HG02973 (cell line): ENCODE data around the gene DNAJC10.
"Not testable (repeated sequence)": the region's sequence is repeated elsewhere in the genome, so short reads cannot be mapped to it uniquely, and the experiment has no call there.

ENCODE experiments used
- ATAC-seq: cut with Tn5 transposase; IDR thresholded peaks from one replicate; pipeline ENCODE4 v1.9.1; 2021; ENCODE audit warnings: moderate library complexity; ENCODE audit not compliant: unreplicated experiment

DNAJC10 gene

DNA sequence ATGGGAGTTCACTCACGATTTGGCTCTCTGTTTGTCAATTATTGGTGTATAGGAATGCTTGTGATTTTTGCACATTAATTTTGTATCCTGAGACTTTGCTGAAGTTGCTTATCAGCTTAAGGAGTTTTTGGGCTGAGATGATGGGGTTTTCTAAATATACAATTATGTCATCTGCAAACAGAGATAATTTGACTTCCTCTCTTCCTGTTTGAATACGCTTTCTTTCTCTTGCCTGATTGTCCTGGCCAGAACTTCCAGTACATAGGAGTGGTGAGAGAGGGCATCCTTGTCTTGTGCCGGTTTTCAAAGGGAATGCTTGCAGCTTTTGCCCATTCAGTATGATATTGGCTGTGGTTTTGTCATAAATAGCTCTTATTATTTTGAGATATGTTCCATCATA lies 66.6 kb downstream of the DNAJC10 start:
- ATAC-seq = not testable (repeated sequence)

DNA sequence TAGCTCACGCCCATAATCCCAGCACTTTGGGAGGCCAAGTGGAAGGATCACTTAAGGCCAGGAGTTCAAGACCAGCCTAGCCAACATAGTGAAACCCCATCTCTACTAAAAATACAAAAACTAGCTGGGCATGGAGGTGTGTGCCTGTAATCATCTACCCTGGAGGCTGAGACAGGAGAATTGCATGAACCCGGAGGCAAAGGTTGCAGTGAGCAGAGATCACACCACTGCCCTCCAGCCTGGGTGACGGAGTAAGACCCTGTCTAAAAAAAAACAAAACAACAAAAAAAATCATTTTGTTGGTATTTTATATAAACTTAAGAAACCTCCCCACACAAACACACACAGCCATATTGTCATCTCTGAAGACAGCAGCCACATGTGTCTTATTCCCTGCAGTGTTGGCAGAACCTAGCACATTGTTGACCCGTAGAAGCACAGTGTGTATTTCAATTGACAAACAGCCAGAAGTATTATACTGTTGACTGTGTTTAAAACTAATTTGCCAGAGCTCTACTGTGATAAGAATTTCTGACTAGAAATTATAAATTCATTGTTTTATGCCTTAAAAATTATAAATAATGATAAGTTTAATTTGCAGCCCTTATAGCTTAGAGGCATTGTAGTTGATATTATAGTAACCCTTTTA lies 68.1 kb downstream of the DNAJC10 start:
- no peak for ATAC-seq

DNA sequence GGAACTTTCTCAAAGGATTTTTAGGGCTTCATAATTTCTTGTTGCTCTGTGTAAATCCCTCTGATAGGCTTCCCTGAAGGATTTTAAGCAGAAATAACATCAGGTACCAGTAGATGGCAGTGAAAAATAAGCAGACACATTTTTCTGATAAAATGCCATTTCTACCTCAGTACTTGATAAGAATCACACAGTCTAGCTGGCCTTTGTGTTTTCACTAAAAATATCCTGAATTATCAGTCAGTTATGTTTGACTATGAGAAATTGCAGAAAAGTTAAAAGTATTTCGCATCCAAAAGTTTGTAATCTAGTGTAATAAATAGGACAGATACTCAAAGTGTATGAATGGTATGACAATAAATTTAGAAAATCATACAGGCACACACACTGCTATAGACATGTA lies 68.7 kb downstream of the DNAJC10 start:
- ATAC-seq = no peak

DNA sequence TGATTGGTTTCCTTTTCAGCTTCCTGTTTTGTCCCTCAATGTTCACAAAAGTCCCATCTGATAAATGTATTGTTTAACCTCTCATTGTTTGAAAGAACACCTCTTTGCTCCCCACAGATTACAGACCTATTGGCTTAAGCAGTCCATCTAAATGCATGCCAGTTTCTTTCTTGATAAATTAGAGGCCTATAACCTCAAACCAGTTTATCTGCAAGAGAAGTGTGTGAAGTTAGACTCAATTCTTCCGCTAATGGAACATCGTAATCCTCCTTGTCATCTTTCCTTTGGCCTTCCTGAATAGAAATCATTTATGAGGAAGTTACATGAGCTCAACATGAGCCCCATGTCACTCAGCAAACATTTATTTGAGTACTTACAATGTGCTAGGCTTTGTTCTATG lies 76.4 kb downstream of the DNAJC10 start:
- ATAC-seq = no peak

DNA sequence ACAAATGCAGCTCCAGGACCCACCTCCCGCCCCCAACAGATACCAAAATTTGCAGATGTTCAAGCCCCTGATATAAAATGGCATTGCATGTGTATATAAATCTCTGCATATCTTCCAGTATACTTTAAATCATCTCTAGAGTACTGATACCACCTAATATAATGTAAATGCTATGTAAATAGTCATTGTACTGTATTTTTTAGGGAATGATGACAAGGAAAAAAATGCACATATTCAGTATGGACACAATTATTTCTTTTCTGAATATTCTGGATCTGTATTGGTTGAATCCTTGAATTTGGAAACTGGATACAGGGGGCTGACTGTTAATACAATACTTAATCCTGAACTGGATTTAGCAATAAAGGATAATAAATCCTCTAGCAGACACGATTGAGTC lies 82.7 kb downstream of the DNAJC10 start:
- ATAC-seq = no peak

DNA sequence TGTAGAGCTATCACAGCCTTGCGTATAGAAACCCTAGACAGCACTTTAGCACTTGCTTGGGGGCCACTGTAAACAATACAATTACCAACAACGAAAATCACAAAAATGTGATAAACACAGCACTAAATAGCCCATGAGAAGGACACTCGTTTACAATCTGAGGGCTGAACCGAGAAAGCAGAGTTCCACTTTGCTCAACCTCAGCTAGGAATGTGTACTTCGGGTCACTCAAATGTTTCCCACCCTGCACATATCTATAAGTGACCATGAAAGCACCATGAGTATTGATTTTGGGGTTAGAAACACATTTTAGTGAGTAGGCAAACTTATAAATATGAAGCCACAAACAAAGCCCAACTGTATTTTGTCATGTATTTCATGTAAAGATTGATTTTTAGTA lies 88.1 kb downstream of the DNAJC10 start:
- ATAC-seq = no peak

DNA sequence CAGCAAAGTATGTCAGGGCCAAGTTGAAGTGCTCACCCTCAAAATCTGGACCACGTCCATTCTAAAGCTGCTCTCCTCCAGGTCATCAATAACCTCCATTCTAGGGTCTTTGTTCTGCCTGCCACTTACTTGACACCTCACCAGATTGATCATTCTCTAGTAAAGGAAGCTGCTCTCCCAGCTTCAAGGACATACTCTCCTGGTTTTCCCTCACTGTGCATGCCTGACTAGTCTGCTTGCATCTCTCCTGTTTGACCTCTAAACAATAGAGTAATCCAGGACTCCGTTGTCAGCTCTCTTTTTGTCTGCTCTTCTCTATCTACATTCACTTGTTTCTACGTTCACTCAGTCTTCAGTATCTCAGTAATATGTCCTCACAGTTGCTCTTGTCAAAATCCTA lies 91.3 kb downstream of the DNAJC10 start:
- ATAC-seq = no peak

DNA sequence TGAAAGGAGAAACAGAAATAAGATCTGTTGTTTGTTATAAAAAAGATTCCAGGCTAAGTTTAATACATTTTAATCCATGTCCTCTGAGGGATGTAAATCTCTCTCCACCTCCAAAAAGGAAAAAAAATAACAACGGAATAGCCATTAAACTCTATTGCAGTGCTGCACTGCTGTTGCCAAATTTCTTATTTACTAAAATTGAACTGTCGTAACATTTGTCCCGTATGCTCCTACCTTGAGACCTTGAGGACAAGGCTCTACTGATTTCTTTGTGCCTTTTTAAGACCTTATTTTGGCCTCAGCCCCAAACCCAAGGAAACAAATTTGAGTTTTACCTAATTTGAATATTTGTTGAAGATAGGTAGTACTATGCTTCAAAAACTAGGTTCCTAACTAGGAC lies 94.0 kb downstream of the DNAJC10 start:
- ATAC-seq = no peak

DNA sequence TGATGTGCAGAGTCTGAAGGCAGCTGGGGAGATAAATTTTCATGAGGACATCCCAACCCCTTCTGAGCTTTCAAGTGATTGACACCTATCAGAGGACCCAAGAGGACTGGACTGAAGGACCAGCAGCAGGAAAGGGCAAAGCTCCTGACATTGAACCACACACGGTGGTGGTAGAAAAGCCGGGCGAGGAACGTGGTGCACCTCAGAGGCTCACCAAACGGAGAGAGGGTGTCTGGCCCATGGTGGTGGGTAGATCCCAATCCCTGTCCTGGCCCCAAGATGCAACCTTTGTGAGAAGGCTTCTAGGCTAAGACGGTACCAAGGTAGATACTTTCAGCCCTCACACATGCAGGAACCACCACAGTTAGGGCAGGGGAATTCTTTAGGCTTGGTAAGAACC lies 98.3 kb downstream of the DNAJC10 start:
- ATAC-seq = no peak

DNA sequence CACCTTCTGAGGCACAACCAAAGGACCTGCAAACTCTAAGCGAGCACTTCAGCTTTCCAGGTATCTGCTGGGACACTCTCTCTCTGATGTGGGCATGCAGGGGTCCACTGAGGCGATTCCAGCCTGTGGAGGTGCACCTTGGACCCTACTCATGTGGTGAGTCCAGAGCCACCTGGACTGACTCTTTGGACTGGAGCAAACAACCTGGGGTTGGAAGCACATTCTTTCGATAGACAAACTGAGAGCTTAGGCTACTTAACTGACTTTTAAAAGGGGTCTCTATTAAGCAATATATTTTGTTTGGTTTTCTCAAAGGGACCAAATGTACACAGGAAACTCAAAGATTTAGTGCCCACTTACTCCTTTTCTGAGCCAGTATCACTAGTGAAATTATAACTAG lies 98.7 kb downstream of the DNAJC10 start:
- no peak for ATAC-seq

DNA sequence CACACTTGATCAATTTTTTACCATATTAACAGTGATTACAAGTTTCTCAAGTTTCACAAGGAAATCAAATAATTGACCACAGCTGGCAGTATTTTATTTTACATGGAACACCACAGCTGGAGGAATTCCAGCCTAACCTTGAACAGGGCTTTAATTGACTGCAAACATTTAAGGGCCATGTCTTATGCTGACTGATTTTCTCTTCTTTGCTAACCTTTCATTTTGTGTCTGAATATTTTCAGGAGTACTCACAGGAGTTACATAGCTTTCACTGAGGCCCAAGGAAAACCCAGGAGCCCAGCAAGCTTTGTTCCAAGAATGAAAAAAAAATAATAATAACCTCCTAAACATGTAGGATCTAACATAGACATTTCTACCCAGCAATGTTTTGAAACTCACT lies 100.8 kb downstream of the DNAJC10 start:
- no peak for ATAC-seq

DNA sequence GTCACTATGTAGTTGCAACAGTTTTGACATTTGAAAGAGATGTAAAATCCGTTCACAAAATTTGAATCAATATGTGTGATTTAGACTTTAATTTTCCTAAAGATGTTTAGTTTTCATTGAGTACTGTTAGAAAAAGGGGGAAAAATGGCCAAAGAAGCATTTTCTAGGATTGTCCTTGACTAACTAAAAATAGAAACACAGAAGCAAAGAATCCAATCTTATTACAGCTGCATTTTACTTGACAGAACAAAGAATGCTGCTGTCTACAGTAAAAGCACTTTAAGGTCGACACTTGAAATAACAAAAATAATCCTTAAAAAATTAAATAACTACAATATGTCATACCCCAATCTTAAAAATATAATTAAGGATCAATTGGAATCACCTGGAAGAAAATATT lies 101.5 kb downstream of the DNAJC10 start:
- no peak for ATAC-seq

DNA sequence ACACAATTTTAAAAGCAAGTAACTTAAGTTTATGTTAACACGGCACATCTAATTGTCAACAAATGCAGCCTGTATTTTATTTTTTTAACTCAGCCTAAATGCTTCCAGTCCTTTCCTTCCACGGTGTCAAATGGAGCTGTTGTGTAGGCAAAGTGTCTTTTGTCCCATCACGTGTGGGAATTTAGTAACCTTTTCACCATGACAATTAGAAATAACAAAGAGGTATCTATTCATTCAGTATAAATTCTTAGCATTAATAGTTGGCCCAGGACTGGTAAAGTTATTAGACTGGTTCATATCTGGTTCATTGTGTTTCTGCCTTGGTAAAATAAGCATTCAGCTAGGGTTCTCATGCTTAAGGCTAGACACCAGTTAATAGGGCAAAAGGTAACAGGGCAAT lies 102.4 kb downstream of the DNAJC10 start:
- no peak for ATAC-seq

DNA sequence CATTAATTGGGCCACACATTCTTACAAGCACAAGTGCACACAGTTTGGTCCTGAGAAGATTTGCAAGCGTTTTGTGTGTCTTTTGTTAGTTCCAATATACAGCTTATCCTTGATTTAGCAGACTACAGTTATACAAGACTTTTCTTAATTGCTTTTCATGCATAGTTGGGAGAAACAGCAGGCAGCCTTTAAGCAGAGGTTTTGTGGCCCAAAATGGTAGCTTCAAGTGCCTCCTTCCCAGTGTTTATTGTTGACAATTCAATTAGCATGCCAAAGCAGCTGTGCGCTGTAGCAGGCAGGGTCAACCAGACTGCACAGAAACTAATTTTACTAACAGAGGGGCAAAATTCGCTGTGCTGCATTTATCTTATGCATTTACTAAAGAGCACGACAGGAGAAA lies 102.9 kb downstream of the DNAJC10 start:
- ATAC-seq = no peak

DNA sequence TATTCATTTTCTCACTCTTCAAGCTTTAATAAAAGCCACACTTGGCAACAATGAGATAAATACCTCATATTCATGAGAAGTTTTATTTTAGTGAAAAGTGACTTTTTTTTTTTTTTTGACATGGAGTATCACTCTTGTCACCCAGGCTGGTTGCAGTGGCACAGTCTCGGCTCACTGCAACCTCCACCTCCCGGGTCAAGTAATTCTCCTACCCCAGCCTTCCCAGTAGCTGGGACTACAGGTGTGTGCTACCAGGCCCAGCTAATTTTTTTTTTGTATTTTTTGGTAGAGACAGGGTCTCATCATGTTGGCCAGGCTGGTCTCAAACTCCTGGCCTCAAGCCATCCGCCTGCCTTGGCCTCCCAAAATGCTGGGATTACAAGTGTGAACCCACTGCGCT lies 103.4 kb downstream of the DNAJC10 start:
- ATAC-seq = no peak

DNA sequence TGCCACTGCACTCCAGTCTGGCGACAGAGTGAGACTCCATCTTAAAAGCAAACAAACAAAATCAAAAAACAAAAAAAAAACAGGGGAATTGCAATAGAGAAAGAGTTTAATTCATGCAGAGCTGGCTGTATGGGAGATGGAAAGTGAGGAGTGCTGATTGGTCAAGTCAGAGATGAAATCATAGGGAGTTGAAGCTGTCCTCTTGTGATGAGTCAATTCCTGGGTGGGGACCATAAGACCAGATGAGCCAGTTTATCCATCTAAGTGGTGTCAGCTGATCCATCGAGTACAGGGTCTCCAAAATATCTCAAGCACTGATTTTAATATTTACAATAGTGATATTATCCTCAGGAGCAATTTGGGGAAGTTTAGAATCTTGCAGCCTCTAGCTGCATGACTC lies 105.1 kb downstream of the DNAJC10 start:
- no peak for ATAC-seq

DNA sequence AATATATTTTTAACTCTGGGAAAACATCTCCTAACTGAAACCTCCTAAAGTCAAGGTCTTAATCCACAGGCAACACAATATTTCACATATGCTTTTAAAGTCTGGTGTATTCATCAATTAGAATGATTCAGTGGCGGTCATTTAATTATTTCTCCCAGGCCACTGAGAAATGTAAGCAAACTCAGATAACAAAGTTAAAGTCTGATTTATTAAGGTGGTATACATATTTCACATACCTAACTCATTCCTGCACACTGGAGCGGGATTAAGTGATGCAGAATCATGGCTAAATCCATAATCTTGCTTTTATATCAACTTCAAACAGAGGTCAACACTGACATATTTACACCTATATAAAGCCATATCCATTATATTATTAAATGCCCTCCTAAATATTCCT lies 106.7 kb downstream of the DNAJC10 start:
- no peak for ATAC-seq

DNA sequence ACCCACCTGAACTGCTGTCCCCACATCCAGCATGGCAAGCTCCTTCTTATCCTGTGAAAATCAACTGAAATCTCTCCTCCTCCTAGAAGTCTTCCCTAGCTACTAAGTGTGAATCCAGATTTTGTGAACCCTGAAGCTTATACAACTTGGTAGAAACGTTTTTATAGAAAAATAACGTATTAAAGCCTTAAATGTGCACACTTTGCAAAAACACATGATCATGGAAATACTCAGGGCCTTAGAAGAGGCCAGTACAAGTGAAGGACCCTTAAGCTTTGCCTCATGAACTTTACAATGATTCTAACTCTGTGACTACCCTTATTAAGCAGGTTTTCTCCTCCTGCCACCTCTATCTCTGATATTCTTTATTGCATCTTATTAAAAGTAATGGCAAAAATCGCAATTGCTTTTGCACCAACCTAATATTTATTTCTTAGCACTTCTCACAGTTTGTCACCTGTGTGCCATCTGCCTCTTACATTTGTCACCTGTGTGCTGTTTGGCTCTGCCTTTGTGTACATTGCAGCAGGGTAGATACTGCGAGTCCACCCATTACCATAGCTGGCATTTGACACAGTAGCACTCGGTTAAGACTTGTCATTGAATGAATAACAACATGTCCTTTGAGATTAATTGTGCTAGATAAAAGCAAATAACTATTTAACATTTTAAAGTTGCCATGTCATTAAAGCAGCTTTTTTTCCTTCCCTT lies 108.2 kb downstream of the DNAJC10 start:
- ATAC-seq = no peak

DNA sequence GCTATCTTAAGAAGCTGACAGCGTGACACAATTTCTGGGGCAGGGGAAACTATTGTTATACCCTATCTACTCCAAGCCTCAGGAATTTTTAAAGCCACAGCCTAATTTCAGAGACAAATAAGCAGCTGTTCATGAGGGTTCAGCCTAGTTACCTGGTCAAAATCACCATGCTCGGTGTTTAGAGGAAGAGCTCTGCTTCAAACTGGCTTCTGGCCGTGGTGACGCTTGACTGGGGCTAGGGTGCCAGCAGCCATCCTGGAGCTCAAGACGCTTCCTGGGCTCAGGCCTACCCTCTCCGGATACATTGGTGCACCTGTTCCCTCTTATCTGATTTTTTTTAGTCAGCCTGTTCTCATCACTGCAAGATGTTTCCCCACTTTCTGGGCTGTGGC lies 108.7 kb downstream of the DNAJC10 start:
- ATAC-seq = no peak

DNA sequence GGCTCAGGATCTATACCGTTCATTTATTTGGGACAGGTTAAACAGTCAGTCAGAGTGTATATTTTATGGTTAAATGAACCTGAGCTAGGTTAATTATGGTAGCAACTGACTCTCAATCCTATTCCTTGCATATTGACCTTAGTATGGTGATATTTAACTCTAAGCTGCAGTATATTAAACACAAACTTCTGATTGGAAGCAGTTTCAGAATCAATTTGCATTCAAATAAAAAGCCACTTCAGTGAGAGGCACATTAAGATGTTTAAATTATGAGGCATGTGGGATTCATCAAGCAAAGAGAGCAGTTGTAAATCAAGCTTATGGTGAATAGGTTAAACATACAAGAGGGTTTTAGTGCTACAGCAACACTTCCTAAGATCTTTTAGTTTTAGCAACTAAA lies 110.0 kb downstream of the DNAJC10 start:
- ATAC-seq = no peak

DNA sequence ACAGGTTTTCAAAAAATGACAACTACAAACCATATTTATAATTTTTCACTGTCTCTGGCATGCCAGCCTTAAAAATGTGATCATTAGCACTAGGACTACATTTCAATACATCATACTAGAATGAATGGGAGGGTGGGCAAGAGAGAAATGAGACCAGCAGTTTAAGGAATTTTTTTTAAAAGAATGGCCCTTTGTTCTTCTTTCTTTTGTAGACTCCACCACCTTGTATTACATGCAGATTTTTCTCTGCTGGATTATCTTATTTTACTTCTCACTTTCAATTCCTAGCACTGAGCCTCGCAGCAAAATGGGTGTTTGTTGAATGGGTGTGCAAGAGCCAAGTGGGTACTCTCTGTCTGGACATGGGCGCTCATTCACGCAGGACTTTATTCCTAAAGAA lies 110.4 kb downstream of the DNAJC10 start:
- no peak for ATAC-seq

DNA sequence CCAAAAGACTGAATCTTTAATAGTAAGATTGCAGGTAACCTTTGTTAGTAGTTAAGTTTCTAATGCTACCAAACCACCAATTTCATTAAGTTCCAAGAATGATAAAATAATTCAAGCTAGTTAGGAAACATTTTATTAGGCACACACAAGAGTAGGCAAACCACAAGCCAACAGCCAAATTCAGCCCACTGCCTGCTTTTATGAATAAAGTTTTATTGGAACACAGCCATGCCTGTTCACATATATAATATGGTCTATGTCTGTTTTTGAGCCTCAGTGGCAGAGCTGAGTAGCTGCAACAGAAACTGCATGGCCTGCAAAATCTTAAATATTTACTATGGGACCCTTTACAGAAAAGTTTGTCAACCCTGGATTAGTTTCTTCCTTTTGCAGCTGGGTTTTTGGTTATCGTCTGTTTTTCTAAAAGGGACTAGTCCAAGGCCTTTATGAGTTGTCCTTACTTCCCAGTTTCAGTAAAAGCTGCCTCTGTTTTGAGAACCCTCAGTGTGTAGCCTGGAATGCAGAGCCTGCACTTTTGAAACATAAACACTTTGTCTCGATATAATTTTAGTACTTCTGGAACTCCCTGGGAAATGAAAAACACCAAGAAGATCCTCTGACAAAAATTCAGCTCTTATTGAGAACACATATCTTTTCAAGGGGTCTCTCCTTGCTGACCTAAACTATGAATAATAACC lies 111.3 kb downstream of the DNAJC10 start:
- ATAC-seq = no peak
